ENCODE data around the gene CCDC138. TPM values are rescaled to one million over a fixed set of nuclear protein-coding genes. Genes with fewer than 3 reads are reported as not detected.

The CCDC138 gene
- polyA plus RNA-seq, 1 experiment = 2.8 TPM

- ChIA-PET CTCF (no interaction called here), POLR2A (no interaction called here)
- Histone ChIP-seq H3K9me3 (ENCODE audit: control insufficient read depth, insufficient read depth, low read length) (peaks cover 4% of the 10 kb centered on the region), H3K27me3 (ENCODE audit: control insufficient read depth, insufficient read depth, low read length) (no peaks in the 10 kb centered on the region), H3K4me3 (ENCODE audit: low read depth, low read length) (no peak overlapping the region), H3K27ac (ENCODE audit: low read depth, low read length) (no peak overlapping the region)
- no peak for DNase-seq (ENCODE audit: low read depth, low spot score)
- TF ChIP-seq CTCF (IDR thresholded peaks at IDR 0.05; ENCODE audit: low read depth, low read length) = no peak
Measured at GRCh38 chr2:108813732-108814131, 27.2 kb downstream of the CCDC138 start.

DNA sequence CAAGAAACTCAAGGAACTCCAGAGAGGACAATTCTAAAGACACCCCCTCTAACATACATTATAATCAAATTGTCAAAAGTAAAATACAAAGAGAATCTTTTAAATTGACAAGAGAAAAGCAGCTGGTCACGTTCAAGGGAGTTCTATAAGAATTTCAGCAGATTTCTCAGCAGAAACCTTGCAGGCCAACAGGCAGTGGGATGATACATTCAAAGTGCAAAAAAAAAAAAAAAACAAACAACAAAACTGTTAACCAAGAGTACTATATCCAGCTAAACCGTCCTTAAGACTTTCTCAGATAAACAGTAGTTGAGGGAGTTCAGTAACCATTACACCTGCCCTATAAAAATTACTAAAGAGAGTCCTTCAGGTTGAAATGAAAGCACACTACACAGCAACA, 33.9 kb downstream of the CCDC138 start:
- Histone ChIP-seq H3K4me3 (ENCODE audit: low read depth, low read length) (no peak overlapping the region), H3K9me3 (ENCODE audit: control insufficient read depth, insufficient read depth, low read length) (no peaks in the 10 kb centered on the region), H3K27me3 (ENCODE audit: control insufficient read depth, insufficient read depth, low read length) (no peaks in the 10 kb centered on the region), H3K27ac (ENCODE audit: low read depth, low read length) (no peak overlapping the region)
- DNase-seq (ENCODE audit: low read depth, low spot score) = no peak
- no peak for TF ChIP-seq CTCF (IDR thresholded peaks at IDR 0.05; ENCODE audit: low read depth, low read length)
- CTCF ChIA-PET = interaction anchor here (0.6 kb wide), 1 partner anchor 690 kb away, joined by 5 read pairs; no protein-coding TSS in a partner anchor
- POLR2A ChIA-PET = no interaction called here

DNA sequence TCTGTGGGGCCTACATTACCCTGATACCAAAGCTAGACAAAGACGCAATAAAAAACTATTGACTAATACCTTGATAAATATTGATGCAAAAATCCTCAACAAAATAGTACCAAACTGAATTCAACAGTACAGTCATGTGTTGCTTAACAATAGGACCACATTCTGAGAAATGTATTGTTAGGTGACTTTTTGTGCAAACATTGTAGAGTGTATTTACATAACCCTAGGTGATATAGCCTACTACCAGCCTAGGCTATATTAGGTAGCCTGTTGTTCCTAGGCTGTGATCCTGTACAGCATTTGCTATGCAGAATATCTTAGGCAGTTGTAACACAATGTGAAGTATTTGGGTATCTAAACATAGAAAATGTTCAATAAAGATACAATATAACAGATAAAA, 36.7 kb downstream of the CCDC138 start:
- Histone ChIP-seq H3K9me3 (ENCODE audit: control insufficient read depth, insufficient read depth, low read length) (no peaks in the 10 kb centered on the region), H3K27ac (ENCODE audit: low read depth, low read length) (no peak overlapping the region), H3K27me3 (ENCODE audit: control insufficient read depth, insufficient read depth, low read length) (no peaks in the 10 kb centered on the region), H3K4me3 (ENCODE audit: low read depth, low read length) (no peak overlapping the region)
- DNase-seq (ENCODE audit: low read depth, low spot score) = no peak
- no peak for TF ChIP-seq CTCF (IDR thresholded peaks at IDR 0.05; ENCODE audit: low read depth, low read length)
- CTCF ChIA-PET = no interaction called here
- POLR2A ChIA-PET = no interaction called here

DNA sequence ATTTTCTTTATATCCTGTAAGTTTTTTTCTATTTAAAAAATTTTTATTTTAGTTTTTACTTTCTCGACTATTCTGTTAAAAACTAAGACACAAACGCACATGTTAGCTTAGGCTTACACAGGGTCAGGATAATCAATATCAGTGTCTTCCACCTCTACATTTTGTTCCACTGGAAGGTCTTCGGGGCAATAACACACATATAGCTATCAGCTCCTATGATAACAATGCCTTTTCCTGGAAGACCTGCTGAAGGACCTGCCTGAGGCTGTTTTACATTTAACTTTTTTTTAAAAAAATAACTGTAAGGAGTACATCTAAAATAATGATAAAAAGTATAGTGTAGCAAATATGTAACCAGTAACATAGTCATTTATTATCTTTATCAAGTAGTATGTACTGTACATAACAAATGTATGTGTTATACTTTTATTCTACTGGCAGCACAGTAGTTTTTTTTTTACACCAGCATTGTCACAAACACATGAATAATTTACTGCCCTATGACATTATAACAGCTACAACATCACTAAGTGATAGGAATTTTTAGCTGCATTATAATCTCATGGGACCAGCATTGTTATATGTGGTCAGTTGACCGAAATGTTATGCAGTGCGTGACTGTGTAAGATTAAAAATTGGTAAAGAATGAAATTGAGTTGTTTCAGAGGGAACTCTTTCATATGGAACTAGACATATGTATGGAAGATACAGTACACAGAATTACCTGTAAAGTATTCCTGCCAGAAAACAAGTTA, 37.9 kb downstream of the CCDC138 start:
- Histone ChIP-seq H3K4me3 (ENCODE audit: low read depth, low read length) (no peak overlapping the region), H3K27me3 (ENCODE audit: control insufficient read depth, insufficient read depth, low read length) (no peaks in the 10 kb centered on the region), H3K9me3 (ENCODE audit: control insufficient read depth, insufficient read depth, low read length) (no peaks in the 10 kb centered on the region), H3K27ac (ENCODE audit: low read depth, low read length) (no peak overlapping the region)
- CTCF ChIA-PET = no interaction called here
- TF ChIP-seq CTCF (IDR thresholded peaks at IDR 0.05; ENCODE audit: low read depth, low read length) = no peak
- DNase-seq (ENCODE audit: low read depth, low spot score) = no peak
- POLR2A ChIA-PET = interaction anchor here (0.6 kb wide), 1 partner anchor 20 kb away, joined by 4 read pairs; no protein-coding TSS in a partner anchor

DNA sequence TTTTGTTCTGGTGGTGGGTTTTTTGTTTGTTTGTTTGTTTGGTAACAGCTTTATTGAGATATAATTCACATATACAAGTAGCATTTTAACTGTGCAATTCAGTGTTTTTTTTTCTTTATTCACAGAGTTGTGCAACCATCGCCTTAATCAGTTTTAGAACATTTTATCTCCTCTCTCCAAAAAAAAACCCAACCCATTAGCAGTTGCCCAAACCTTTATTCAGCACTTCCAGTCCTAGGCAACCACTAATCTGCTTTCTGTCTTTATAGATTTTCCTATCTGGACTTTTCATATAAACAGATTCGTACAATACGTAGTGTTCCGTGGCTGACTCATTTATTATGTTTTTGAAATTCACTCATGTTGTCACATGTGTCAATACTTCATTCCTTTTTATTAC, 38.7 kb downstream of the CCDC138 start:
- H3K27ac ChIP-seq (ENCODE audit: low read depth, low read length) = no peak overlapping the region
- ChIA-PET CTCF (no interaction called here), POLR2A (interaction anchor here (0.6 kb wide), 1 partner anchor 19 kb away, joined by 4 read pairs; no protein-coding TSS in a partner anchor)
- no peak overlapping the region for H3K4me3 ChIP-seq (ENCODE audit: low read depth, low read length)
- no peaks in the 10 kb centered on the region for H3K9me3 ChIP-seq (ENCODE audit: control insufficient read depth, insufficient read depth, low read length)
- no peak for DNase-seq (ENCODE audit: low read depth, low spot score)
- no peaks in the 10 kb centered on the region for H3K27me3 ChIP-seq (ENCODE audit: control insufficient read depth, insufficient read depth, low read length)
- TF ChIP-seq CTCF (IDR thresholded peaks at IDR 0.05; ENCODE audit: low read depth, low read length) = no peak
